Fibroblast of skin of right biceps (primary cell): ENCODE data around the gene KIF3B.
"Not testable (repeated sequence)": the region's sequence is repeated elsewhere in the genome, so short reads cannot be mapped to it uniquely, and the experiment has no call there.

Experiments
- DNase-seq: peaks from one replicate; pipeline ENCODE4 v3.0.0-alpha.2; 2013

The KIF3B gene

DNA sequence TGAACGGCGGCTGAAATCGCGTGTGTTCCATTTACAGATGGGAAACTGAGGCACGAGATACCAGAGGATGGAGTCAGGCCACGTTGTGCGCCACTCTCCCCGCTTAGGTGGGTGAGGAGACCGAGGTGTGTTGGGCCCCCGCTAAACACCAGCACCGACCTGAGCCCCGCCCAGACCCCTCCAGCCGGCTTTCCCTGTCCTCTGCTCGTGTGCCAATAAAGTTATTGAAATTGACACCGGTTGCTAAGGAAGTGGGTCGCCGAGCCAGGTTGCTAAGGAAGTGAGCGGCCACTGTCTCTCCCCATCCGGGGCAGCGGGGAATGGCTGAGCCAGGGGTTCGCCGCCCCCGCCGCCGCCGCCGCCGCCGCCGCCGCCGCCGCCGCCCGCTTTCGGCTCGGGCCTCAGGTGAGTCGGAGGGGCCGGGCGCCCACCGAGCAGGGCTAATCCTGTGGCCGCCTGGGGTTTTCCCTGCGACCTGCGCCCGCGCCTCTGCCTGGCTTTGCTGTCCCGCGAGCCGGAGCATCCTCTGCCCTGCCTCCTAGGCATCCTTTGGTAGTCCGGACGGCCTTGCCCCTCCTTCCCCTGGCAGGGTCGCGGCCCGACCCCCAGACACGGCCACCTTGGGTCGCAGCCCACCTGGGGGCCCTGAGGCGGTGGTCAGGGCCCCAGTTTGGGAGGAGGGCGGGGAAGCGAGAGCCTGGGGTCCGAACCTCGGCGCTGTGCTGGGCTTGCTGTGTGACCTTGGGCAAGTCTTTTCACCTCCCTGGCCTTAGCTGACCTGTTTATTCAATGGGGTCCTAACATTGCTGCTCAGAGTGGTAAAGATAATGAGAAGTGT lies at the start of gene KIF3B:
TSS of gene KIF3B (plus strand) at position 291 of the 838 bp plus-strand sequence. CDS start 32,127 bp downstream, outside the sequence.
- DNase-seq = peak; percentile 91

- DNase-seq = no peak
These were observed 49.4 kb upstream of the KIF3B start for GRCh38 chr20:32227744-32228688.

DNA sequence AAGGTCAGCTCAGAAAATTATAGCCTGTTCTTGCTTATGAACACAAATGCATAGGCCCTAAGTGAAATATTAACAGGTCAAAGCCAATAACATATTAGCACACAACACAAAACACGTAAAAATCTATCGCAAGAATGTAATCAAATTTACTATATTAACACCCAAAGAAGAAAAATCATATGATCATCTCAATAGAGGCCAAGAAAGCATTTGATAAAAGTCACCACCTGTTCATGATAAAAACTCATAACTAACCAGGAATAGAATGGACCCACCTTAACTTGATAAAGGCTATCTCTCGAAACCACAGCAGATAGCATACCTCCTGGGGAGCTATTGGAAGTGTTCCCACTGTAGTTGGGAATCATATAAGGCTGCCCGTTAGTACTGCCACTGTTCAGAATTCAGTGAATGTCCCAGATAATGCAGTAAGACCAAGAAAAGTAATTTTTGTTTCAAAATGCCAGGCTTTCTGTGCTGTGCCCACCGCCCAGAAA lies 48.2 kb upstream of the KIF3B start:
- no peak for DNase-seq

GRCh38 chr20:32230707-32231106 lies 46.7 kb upstream of the KIF3B start:
- DNase-seq = no peak

GRCh38 chr20:32231245-32231644 lies 46.2 kb upstream of the KIF3B start:
- DNase-seq = no peak

- peak; percentile 53 for DNase-seq
These were observed 45.6 kb upstream of the KIF3B start for GRCh38 chr20:32231847-32232246.

GRCh38 chr20:32232326-32232886 lies 45.0 kb upstream of the KIF3B start:
- DNase-seq = no peak

DNA sequence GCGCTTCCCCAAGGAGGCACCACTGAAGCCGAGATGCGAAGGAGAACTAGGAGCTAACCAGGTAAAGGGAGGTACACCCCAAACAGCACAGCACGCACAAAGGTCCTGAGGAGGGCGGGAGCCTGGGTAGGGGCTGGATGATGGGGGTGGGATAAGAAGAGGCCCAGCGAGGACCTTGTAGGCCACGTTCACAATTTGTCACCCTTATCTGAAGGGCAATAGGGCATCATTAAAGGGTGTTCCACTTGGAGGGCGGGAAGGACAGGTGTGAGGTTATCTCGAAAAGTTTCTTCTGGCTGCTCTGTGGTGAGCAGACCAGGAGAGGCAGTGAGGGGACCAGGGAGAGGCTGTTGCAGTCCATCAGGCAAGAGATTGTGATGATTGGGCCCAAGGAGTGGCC lies 44.2 kb upstream of the KIF3B start:
- DNase-seq = no peak

GRCh38 chr20:32234135-32234808 lies 43.2 kb upstream of the KIF3B start:
- DNase-seq = no peak

- no peak for DNase-seq
These were observed 42.0 kb upstream of the KIF3B start for GRCh38 chr20:32235331-32236047.

- no peak for DNase-seq
These were observed 41.4 kb upstream of the KIF3B start for GRCh38 chr20:32236048-32236533.

DNA sequence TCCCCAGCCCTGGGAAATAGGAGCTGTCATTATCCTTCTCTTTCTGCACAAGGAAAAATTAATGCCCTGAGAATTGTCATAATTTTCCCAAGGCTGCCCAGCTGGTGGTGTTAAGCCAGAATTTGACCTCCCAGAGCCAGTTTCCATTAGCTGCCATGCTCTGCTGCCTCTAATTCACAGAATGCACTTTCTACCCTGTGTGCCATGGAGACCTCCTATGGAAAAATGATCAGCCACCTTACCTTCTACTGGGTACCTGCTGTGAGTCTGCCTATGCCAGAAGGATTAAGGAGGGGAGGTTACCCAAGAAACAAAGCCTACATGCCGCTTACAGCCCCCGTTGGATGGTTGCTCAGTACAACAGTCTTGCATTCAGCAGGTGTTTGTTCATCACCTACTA lies 40.6 kb upstream of the KIF3B start:
- no peak for DNase-seq

DNA sequence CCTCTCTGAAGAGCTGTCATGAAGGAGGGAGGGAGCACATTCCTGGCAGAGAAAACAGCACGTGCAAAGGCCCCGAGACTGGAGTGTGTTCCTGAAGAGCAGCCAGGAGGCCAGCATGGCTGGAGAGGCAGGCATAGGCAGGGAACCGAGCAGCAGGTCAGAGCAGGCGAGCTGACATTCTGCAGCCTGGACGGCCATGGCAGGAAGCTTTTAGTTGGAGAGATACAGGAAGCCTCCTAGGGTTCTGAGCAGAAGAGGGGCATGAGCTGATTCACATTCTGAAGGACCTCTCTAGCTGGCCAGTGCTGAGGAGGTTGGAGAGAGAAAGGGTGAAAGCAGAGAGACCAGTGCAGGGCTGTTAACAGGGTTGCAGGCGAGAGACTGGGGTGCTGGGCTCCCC lies 40.0 kb upstream of the KIF3B start:
- no peak for DNase-seq

DNA sequence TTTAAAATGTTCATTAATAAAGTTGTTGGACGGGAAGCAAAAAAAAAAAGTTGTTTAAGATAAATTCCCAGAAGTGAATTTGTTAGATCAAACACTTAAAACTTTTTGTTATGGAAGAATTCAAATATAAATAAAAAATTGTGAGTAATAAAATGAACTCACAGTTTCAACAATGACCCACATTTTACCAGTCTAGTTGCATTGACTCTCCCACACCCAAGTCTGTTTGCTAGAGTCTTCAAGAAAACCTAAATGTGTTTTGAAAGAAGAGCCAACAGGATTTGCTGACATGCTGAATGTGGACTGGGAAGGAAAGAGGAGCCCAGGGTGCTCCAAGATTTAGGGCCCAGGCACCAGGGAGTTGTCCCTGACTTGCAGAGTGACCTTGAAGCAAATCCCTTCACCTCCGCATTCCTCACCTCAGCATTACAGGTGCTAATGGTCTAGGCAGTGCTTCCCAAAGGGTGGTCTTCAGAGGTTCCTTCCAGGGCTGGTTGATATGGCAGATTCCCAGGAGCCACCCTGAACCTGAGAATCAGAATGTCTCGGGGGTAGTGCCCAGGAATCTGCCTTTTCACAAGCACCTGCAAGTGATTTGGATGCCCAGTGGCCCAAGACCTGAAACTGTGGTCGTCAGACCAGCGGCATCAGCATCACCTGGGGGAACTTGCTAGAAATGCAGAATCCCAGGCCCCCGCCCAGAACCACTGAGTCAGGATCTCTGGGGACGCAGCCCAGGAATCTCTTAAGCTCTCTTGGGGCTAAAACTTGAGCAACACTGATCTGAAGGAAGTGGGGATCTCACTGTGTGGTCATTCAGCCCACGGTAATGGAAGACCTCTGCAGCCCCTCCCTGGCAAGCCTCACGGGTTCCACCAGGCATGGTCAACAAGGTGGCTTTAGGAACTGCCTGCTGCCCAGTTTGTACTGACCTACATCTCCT lies 38.7 kb upstream of the KIF3B start:
- DNase-seq = no peak

GRCh38 chr20:32240205-32240604 lies 37.2 kb upstream of the KIF3B start:
- no peak for DNase-seq

GRCh38 chr20:32241807-32242206 lies 35.6 kb upstream of the KIF3B start:
- DNase-seq = no peak

- DNase-seq = no peak
These were observed 33.2 kb upstream of the KIF3B start for GRCh38 chr20:32244150-32244823.

- DNase-seq = no peak
These were observed 32.5 kb upstream of the KIF3B start for GRCh38 chr20:32244959-32245358.

- not testable (repeated sequence) for DNase-seq
These were observed 31.2 kb upstream of the KIF3B start for GRCh38 chr20:32246208-32246607.

GRCh38 chr20:32248043-32248442 lies 29.4 kb upstream of the KIF3B start:
- peak; percentile 20 for DNase-seq
